Fibroblast of gingiva (primary cell): Measurements from ENCODE around the gene PPM1M.
"Not testable (repeated sequence)": the region's sequence is repeated elsewhere in the genome, so short reads cannot be mapped to it uniquely, and the experiment has no call there.

Source experiments
- DNase-seq: peaks from one replicate; pipeline ENCODE4 v3.0.0-alpha.2; 2011; ENCODE audit warnings: low read depth

Gene PPM1M

DNA sequence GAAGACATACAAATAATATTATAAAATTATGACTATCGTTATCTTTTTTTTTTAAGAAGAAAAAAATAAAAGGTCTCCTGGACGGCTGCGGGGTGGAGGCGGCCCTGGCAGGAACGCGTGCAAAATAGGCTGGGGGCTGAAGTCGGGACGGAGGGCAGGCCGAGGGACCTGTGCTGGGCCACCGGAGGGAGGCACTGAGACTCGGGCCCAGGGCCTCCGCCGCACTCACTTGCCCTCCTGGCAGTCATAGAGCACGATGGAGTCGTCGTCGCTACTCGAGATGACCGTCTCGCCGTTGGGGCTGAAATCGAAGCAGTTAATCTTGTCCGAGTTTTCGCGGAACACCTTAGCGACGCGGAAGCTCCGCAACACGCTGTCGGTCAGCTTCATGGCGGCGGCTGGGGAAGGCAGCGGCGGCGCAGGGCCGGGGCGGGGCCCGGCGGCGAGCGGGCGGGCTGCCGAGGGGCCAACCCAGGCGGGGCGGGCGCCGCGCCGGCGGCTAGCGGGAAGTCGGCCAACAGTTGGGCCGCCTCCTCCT, 32.5 kb downstream of the PPM1M start:
- DNase-seq, result no peak

GRCh38 chr3:52278510-52279069, 33.0 kb downstream of the PPM1M start, which contains the start of gene WDR82:
Gene WDR82 (minus strand): TSS chr3:52278649. CDS start chr3:52278361, 288 bp downstream.
- DNase-seq, result peak; percentile 93

DNA sequence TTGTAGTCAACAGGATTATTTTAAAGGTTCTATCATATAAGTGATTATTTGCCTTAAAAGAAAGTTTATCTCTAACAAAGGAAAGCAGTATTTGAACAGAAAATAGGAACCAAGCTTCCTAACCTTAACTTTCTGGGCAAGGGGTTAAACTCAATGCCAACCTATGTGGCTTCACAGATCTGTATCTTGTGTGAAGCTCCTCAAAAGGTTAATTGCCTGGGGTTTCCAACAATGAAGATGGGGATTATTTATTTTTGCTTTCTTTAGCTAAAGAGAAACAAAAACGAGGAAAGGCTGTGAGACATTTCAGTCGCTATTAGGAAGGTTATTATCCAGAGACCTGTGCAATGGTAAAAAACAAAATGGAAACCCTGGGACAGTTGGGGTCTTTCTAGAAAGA, 34.0 kb downstream of the PPM1M start:
- no peak for DNase-seq

- peak; percentile 45 for DNase-seq
Measured at GRCh38 chr3:52280050-52280461, 34.5 kb downstream of the PPM1M start.

- peak; percentile 22 for DNase-seq
Measured at GRCh38 chr3:52281981-52282801, 36.6 kb downstream of the PPM1M start.

DNA sequence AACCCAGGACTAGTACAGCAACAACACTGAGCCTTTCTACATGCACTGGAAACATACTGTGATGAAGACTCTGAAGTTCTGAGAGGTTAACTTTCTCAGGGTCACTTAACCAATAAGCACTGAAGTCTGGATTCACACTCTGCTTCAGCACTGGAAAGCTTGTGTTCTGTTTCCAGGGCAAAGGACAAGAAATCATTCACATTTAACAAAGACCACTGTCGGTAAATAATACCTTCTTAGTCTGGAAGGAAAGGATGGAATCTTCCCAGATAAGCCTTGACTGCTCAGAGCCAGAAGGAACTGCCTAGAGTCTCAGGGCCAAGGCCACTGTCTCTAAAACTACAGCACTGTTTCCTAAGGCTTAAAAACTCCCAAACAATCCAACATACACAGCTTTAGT, 37.7 kb downstream of the PPM1M start:
- no peak for DNase-seq

GRCh38 chr3:52284051-52284450, 38.5 kb downstream of the PPM1M start:
- DNase-seq, result not testable (repeated sequence)

- DNase-seq, result peak; percentile 41
Measured at GRCh38 chr3:52286777-52287110, 41.2 kb downstream of the PPM1M start.

DNA sequence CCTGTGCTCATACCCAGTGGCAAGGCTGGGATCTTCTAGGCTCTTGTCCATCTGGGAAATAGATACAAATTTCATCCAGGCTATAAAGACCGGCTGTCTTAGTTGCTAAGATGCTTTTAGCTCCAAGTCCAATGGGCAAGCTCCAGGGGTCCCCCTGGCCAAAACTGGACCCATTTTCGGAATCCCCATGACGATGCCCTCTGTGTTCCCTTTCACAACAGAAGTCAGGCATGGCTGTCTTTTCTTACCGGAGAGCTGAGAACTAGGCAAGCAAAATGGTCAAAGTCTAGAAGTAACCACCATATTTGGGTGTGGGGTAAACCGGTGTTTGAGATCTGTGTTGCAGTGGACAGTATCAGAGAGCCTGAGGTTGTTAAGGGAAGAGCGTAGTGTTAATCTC, 43.1 kb downstream of the PPM1M start:
- DNase-seq, result no peak

DNA sequence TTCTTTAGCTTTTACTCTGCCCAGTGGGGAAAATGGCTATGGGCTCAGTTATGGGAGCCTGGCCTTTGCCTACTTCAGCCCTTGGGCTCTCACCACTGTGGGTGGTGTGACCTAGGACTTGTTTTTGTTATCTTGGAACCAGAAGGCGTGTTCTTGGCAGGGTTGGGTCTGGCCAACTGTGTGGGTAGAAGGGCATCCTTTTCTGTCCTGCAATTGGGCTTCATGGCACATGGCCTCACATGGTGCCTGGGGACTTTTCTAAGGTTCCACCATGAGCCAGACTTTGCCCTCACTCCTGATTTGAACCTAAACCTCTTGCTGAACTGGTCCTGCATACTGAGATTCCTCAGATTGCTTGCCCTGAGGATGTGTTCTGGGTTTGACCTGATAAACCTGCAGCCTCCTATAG, 43.8 kb downstream of the PPM1M start:
- DNase-seq, result no peak

- no peak for DNase-seq
Measured at GRCh38 chr3:52289747-52290595, 44.4 kb downstream of the PPM1M start.

- DNase-seq, result no peak
Measured at GRCh38 chr3:52290596-52291507, 45.3 kb downstream of the PPM1M start.

- no peak for DNase-seq
Measured at GRCh38 chr3:52291508-52292181, 46.1 kb downstream of the PPM1M start.

- no peak for DNase-seq
Measured at GRCh38 chr3:52292247-52293065, 46.9 kb downstream of the PPM1M start.

DNA sequence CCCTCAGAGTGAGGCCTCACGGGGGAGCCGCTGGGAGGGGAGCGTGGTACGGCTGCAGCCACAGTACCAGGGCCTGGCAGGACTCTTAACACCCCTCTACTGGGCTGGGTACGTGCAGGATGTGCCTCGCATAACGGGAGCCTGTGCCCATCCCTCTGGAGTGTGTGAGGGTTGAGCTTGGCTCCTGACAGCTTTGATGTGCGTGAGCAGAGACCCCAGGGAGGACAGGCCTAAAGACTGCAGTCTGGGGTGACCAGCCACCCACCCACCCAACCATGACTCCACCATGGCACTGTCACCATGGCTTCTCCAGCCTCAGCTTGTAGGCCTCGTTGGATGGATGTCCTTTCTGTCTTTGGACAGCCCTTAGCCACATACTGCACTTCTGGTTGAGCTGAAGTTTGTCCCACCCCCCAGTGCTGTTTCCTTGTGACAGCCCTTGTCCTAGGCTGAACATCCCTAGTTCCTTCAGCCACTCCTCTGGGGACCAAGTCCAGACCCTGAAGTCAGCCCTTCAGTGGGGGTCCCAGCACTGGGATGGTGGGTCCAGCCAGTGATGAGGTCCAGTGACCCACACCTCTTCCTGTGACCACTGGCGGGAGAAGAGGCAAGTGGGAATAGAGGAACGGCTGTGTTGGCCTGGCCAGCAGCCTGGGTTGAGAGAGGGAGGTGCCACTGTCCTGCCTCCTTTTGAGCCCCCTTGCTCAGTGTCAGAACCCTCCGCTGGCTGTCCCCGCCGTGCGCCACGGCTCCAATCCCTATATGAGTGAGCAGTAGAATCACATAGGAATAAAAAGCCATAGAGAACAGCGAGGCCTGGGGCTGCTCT, 48.1 kb downstream of the PPM1M start:
- no peak for DNase-seq

- no peak for DNase-seq
Measured at GRCh38 chr3:52294320-52295150, 49.0 kb downstream of the PPM1M start.

- DNase-seq, result no peak
Measured at GRCh38 chr3:52295671-52296208, 50.2 kb downstream of the PPM1M start.
